Measurements from ENCODE around the gene CFAP141.

The CFAP141 gene

DNA sequence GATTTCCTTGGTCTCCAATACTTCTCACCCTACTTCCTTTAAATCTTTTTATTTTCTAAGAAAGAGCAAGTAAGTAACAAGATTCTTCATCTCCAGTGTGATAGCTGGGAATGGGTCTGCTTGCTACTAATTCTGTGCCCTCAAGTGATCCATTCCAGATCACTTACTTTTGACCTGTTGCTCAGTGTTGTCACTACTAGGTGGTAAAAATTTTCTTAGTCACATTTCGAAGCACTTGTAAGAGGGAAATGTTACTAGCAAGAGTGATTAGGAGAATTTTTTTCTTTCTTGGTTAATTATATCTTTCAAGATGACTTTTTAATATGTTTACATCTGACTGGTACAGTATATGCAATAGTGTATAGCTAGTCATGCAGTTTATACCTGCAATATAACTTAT lies 16.8 kb upstream of the CFAP141 start:
- TF ChIP-seq, protein P1, sequence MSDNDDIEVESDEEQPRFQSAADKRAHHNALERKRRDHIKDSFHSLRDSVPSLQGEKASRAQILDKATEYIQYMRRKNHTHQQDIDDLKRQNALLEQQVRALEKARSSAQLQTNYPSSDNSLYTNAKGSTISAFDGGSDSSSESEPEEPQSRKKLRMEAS (IDR thresholded peaks at IDR 0.05; ENCODE audit: low read depth, low read length): no peak
- no peak for TF ChIP-seq MYC (IDR thresholded peaks at IDR 0.05; ENCODE audit: low read depth, low read length)
- no peak for TF ChIP-seq CTCF (IDR thresholded peaks at IDR 0.05; ENCODE audit: low read depth, low read length)
- no peak for TF ChIP-seq POLR2A (IDR thresholded peaks at IDR 0.05; ENCODE audit: extremely low read depth, insufficient read length)
- DNase-seq (ENCODE audit: low read depth): no peak
- peak overlapping the region; percentile 96 for H3K4me3 ChIP-seq (ENCODE audit: low read depth, low read length)

DNA sequence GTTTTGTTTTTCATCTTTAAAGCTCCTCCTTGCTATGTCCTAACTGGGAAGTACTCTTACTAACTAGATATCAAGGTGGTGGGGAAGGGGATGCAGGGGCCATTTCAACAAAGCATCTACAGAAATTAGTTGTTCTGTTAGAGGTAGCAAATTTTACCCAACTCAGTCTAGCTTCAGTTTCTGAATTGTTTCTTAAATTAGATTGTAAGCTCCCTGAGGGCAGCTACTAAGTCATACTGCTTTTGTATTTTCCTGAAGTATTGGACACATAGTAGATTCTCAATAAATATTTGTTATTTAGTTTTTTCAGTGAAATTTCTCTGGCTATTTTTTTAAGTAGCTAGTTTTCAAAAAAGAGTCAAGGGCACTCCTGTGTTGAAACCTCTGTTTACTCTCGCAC lies 16.4 kb upstream of the CFAP141 start:
- no peak for TF ChIP-seq MYC (IDR thresholded peaks at IDR 0.05; ENCODE audit: low read depth, low read length)
- TF ChIP-seq, protein P1 (IDR thresholded peaks at IDR 0.05; ENCODE audit: low read depth, low read length): no peak
- TF ChIP-seq POLR2A (IDR thresholded peaks at IDR 0.05; ENCODE audit: extremely low read depth, insufficient read length): no peak
- TF ChIP-seq CTCF (IDR thresholded peaks at IDR 0.05; ENCODE audit: low read depth, low read length): no peak
- DNase-seq (ENCODE audit: low read depth): no peak
- H3K4me3 ChIP-seq (ENCODE audit: low read depth, low read length): peak overlapping the region; percentile 96

DNA sequence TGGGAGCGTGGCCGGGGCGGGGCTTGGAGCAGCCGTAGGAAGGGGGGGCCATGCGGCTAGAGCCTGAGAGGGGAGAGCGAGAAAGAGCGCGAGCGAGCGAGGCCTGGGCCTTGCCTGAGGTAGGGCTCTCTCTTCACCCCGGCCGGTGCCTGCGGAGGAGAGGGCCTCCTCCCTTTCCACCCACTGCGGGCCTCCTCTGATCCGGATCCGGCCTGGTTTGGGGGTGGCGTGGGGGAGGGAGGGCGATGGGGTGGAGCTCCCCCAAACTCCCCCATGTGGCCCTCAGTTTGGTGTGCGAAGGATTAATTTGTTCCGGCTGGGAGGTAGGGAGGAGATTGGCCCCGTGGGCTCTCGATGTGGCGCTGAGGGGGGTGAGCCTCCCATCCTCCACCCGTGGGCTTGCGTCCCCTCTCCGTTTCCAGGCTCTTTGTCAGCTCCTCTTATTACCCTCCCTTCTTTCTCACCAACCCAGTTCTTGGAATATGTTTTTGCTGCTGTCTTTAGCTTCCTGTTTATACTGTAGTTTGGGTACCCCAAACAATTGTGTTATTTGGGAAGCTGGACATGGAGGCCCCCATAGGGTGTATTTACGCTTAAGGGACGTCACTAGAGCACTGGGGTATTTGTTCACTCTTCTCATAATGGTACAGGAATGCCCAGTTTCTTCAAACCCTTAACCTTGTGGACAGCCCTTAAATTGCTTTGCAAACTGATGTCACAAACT lies 15.3 kb upstream of the CFAP141 start:
- DNase-seq (ENCODE audit: low read depth): peak; percentile 68
- peak overlapping the region; percentile 96 for H3K4me3 ChIP-seq (ENCODE audit: low read depth, low read length)
- TF ChIP-seq POLR2A (IDR thresholded peaks at IDR 0.05; ENCODE audit: extremely low read depth, insufficient read length) (no peak), MYC (IDR thresholded peaks at IDR 0.05; ENCODE audit: low read depth, low read length) (peak; percentile 41; the same call in 1 of the 2 replicates), CTCF (IDR thresholded peaks at IDR 0.05; ENCODE audit: low read depth, low read length) (no peak)

DNA sequence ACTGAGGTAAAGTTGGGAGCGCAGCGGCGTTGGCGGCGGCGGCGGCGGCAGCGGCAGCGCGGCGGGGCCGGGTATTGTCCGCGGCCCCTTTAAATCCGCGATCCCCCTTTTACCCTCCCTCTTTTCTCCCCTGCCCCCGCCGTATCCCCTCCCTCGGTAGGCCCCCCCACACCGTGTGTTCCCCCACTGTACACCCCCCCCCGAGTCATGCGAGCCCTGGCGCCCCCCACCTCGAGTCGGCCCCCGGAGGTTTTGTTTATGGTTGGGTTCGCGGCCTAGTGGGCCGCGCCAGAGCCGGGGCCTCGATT lies 14.8 kb upstream of the CFAP141 start:
- no peak for DNase-seq (ENCODE audit: low read depth)
- H3K4me3 ChIP-seq (ENCODE audit: low read depth, low read length): peak overlapping the region; percentile 96
- TF ChIP-seq MYC (IDR thresholded peaks at IDR 0.05; ENCODE audit: low read depth, low read length): no peak
- no peak for TF ChIP-seq POLR2A (IDR thresholded peaks at IDR 0.05; ENCODE audit: extremely low read depth, insufficient read length)
- TF ChIP-seq CTCF (IDR thresholded peaks at IDR 0.05; ENCODE audit: low read depth, low read length): no peak
- TF ChIP-seq, protein P1 (IDR thresholded peaks at IDR 0.05; ENCODE audit: low read depth, low read length): no peak

- DNase-seq (ENCODE audit: low read depth): peak; percentile 99
- TF ChIP-seq POLR2A (IDR thresholded peaks at IDR 0.05; ENCODE audit: extremely low read depth, insufficient read length) (peak; percentile 78), CTCF (IDR thresholded peaks at IDR 0.05; ENCODE audit: low read depth, low read length) (no peak), MYC (IDR thresholded peaks at IDR 0.05; ENCODE audit: low read depth, low read length) (peak; percentile 96)
- TF ChIP-seq, protein P1 (IDR thresholded peaks at IDR 0.05; ENCODE audit: low read depth, low read length): peak; percentile 99
- peak within 1 kb of the TSS; percentile 96 for H3K4me3 ChIP-seq (ENCODE audit: low read depth, low read length)
Observed at GRCh38 chr1:154220071-154220969, 14.2 kb upstream of the CFAP141 start, which contains the start of gene UBAP2L. Gene UBAP2L, plus strand, starts transcription at chr1:154220955. Its CDS starts 4,169 bp downstream, at chr1:154225124.

Measured in NB4 (cell line).